GM19463 (cell line): ENCODE measurements around the gene SULT4A1.

Experiments
- ATAC-seq: cut with Tn5 transposase; IDR thresholded peaks from one replicate; pipeline ENCODE4 v1.9.1; 2021; ENCODE audit warnings: mild to moderate bottlenecking, moderate library complexity; ENCODE audit not compliant: unreplicated experiment

Gene SULT4A1

DNA sequence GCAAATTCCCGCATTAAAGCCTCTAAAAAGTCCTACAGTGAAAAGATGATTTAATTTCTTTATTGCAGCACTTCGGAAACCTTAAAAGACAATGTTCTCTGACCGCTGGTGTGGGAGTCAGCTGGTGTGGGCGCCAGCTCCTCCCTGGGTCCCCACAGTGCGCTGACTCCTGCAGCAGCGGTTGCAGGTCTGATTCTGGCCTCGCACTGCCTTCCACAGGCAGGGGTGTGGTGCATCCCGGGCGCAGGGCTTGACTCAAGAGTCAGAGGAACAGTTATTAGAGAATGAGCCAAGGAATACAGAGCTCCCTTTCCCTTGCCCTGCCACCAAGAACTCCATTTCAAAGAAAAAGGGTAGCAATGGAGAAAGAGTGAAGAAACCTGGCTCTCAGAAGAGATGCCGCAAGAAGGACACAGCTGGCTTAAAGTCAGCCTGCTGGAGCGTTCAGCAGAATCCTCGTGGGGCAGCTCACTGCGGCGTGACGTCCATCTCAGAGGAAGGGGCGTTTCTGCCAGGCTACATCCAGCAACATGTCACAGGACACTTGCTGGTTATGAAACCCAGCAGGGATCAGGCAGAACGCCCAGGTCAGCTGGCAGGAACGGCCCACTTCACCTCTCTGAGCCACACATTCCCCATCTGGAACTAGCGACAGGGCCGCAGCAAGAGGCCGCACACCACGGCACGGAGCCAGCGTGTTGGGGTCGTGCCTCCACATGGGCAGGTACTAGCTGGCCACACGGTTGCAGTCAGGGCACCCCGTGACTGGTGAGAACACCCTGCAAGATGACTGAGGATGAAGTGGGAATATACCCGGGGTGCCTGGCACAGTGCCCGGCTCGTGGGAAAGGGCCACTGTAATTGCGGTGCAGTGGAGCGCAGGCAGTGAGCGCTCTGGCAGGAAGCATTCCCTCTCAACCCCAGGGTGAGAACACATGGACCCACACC is 32.1 kb downstream of the SULT4A1 start:
- ATAC-seq, result no peak

DNA sequence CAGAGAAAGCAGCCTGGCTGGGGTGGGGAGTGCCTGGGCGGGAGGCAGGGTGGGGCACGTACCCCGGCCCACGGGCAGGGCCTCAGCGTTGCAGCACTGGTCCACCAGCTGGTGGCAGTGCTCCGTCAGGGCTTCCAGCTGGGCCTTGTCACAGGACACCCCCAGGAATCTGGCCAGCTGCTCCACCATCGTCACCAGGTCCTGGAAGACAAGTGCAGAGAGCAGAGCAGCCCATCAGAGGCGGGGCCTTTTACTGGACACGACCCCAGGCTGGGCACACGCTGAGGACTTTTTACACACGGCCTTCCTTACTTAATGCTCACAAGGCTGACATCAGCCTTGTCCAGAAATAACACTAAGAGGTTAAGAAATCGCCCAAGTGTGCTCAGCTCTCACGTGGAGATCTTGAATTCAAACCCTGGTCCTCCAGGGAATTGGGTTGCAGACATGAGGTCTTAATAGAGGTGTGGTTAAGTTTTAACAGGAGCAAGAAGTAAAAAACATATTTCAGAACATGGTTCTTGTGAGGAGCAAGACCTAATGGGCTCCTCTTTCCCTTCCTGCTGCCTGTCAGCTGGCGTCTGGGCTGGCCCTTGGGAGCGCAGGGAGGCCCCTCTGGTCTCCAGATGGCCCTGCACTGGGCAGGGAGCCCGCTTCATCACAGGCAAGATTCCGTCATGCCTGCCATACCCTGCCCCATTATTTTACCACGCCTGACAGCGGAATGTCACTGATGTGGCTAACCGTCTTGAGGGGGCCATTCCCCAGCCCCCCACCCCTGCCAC is 33.1 kb downstream of the SULT4A1 start:
- ATAC-seq, result no peak

DNA sequence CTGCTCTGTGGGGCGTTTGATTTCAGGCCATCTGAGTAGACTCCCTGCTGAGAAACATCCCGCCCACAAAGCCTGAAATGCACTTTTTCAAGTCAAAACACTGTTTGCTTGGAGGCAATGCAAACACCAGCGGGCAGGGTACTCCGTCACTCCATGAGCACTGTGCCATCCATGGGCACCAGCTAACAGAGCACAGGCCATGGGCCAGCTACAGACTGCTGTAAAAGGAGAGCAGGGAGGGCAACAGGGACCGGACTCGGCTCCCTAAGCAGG is 33.7 kb downstream of the SULT4A1 start:
- no peak for ATAC-seq

DNA sequence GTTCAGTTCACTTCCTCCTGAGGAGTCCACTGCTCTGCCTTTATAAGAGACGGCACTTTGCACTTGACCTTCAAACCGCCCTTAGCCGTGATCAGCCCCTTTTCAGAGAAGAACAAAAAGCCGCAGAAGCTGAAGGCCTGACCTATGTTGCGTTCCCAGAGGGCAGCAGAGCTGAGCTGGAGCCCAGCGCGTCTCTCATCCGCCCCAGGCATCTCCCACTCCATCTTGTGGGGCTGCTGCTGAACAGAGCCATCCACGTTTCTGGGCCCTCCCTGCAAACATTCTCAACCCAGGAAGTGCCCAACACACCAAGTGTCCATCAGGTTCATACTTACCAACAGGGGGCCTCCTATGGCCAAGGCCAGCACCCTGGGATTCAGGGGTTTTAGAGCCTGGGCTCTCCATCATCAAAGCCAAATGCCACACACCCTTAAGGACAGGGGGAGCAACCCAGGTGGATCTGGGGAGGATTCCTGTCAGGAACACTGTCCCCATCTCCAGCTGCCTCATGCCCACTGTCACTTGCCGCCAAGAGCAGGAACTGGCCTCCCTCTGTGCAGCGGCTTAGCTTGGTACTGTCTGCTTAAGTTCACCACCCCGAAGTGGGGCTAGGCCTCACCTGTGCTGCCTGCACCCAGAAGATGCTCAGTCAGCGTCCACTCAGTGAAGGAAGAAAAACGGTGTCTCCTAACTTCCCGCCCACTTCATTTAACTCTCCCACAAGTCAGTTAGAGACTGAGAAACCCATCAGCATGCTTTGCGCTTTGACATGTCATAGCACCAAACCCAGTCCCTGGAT is 34.2 kb downstream of the SULT4A1 start:
- ATAC-seq, result no peak

DNA sequence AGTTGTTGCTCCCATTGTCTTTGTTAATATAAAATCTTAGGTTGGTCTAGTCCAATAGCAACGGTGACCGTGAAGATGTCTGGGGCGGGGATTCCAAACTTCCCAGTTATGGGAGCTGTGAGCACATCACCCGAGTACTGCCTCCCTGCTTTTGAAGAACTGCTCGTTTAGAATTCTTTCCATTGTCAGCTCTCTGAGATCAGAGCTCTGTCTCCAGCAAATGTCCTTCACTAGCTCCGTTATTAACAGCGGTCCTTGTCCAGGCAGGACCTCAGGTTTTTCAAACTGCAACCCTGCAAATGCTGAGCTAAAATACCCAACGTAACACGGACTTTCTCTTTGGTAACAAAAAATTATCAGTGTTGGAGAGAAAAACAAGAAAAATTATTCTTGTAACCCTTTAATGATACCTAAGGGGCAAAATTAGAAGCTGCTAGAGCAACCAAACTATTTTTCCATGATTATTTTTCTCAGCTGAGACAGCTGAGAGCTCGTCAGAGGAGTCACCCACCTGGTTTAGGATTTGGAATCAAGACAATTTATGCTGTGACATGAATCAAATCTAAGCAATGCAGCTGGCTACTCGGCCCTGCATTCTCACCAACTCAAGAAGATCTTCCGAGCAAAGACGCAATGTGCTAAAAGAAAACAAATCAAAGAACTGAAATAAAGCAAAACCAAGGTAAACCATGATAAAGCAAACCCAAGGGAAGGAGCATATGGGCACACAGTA is 35.1 kb downstream of the SULT4A1 start:
- ATAC-seq, result no peak

DNA sequence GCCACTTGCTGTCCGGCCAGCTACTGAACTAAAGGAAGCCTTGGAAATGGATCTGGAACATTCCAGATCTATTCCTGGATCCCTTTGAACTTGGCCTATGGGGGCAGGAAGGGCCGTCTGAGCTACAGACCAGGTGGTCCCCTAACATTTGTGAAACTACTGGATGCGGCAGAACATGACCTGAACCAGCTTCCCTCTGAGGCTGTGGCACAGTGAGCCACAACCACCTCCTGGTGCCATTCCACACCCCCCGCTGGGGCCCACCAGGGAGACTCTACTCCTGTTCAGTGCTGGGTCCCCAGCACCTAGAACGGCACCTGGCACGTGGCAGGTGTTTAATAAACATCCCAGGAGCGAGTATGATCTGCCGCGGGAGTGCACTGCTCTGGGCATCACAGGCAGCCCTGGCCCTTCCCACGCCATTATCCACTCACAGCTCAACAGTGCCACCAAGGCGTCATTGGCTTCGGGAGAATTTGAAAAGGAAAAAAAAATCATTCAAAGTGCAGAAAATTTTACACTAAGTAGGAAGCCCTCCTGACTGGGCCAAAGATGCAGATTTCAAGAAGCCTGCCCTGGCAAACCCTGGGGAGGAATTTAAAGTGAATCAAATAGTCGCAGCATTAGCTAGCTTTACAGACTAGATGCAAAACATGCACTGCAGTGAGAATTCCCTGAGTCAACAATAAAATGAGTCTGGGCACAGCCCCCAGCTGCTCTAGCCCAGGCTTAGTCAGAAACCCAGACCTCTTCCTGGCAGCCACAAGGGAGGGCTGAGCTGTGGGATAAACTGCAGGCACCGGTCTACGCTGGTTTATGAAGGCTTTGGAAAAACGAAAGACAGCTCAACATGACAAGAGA is 35.9 kb downstream of the SULT4A1 start:
- no peak for ATAC-seq

DNA sequence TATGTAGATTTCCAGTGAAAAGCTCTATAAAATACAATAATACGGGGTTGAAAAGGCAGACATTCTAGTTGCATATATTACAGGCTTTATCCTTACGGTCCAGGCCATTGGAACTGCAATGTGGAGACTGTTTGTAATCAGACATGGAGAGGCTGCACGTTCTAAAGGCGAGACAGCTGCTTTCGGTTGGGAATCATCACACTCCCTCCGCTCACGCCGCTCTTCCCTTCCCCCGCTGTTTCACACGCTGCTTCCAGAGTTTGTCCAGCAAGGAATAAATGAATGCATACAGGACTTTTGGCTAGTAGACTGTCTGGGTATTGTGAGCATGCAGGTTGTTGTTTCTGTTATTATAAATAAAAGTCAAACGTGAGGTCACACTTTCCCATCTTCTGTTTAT is 36.7 kb downstream of the SULT4A1 start:
- no peak for ATAC-seq

DNA sequence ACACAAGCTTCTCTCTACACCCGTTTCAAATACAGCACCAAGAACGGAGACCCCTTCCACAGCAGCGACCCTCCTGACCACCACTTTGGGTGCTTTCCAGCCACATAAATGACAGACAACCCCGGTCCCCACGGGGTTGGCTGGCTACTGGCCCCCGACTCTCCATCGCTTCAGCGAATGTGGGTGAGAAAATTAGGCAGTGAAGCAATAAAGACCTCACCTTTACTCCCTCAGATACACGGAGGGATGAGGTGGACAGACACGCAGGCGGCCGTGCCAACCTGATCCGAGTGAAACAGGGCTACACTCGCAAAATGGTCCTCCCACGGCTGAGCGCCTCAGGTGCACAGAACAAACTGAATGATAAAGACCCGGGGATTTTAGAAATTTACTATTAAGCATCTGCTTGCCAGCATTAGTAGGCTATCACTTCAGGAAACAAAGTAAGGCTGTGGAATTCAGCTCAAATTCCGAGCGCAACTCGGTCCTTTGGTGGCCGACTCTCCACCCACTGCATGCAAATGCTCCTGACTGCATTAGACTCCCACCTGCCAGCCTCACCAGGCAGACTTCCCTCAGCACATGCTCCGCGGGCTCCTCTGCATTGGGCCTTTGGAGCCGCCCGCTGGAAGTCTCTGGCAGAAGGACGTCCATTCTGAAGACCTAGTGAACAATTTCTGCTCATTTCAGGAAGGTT is 37.4 kb downstream of the SULT4A1 start:
- no peak for ATAC-seq

DNA sequence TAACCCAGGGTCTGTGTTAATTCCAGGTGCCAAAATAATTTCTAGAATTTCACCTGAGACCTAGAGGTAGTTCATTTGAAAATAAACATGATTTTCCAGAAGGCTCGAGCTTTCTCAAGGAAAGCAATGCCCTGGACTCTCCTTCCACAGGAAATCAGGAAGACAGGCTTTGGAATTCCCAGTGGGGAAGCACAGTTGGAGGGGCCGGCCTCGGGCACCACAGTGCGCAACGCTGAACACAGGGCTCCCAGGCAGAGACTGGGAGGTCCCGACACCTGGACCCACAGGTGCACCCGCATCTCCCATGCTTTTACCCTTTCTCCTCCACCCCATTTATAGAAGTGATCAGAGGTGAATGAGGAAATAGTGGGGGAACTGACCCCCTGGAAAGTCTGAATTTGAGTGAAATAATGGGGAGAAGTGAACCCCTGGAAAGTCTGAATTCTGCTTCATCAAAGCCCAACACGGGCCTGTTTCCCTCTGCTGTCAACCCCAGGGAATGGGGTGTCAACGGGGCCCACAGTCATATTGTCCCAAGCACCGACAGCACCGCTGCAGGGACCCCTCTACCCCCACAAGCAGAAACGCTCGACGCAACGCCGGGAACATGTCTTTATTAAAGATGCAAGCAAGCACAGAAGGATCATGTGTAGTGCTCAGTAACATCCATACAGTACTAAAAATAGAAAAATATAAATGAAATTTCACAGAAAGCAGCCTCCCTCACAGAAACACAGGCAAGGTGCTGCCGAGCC is 38.2 kb downstream of the SULT4A1 start:
- no peak for ATAC-seq

DNA sequence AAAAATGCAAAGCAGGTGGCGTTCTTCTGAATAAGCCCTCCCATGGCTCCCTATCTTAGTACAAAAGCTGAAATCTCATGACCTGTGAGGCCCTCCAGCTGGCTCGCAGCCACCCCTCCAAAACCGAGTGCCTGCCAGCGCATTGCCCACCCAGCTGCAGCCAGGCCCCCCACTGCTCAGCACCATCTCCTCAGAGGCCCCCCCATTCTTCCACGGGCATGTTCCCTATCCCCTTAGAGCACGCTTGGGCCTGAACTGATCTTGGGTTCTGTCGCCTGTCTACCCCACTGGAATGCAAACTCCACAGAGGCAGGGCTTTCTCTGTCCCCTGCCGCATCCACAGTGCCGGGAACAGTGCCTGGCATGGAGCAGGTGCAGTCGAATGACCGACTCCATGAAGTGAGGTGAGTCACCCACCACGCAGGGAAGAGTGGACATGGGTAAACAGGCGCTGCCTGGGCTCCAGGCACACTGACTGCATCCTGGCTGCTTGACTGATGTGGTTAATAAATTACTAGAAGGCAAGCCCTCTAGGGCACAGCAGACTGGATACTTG is 38.9 kb downstream of the SULT4A1 start:
- no peak for ATAC-seq

DNA sequence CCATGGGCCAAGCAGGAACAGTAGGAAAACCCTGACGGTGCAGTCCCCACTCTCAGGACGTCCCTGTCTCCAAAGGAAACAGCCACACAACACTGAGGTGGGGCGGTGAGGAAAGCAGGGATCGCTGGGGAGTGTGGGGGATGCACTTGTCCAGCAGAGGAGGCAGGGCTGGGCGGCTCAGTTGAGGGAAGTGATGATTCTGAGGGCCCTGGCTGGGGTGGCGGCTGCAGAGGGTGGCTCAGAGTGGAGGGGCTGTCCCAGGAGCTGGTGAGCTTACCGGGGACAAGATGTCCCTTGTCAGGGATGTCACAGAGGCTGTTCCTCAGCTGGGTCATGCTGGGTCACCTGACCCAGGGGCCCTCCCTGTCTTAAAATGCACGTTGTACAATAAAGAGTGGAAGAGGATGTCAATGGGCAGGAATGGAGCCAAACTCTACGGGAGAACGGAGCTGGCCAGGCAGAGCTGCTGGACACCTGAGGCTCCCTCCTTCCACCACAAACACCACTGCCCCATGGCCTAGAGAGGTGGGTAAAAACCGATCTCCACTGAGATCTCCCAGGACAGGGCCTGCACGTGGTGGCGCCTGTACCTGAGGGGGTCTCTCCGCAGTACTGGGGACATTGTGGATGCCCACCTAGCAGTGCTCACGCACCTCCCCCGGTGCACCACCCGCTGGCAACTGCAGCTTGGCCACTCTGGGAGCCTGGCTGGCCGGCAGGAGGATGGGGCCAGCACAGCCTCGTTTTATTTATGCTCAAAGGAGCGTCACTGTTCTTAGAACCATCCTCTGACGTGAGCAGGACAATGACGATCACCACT is 40.5 kb downstream of the SULT4A1 start:
- ATAC-seq, result no peak

DNA sequence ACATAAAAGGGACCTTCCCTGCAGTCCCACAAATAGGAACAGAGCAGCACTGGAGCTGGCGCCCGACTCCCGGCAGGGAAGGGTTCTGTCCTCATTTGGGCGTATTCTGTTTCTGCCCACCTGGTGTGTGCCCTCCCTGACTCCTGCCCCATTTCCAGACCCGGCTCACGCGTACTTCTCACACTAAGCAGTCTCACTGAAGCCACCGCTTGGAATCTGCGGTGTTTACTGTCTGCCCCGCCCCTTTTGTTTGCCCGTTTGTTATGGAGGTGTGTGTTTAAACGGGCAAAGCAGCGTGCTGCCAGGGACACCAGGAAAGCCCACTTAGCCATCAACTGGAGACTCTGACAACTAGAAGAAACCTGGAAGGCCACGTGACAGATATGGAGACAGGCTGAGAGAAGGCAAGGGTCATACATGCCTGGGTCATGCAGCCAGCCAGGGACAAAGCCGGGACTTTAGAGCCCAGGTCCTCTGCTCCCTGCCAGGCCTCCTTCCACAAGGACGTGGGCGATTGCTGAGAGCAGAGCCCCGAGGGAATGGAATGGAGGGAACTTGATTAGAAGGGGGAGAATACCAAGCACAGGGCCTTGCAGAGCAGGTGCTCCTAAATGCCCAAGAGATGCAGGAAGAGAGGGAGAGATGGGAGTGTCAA is 41.5 kb downstream of the SULT4A1 start:
- ATAC-seq, result no peak

DNA sequence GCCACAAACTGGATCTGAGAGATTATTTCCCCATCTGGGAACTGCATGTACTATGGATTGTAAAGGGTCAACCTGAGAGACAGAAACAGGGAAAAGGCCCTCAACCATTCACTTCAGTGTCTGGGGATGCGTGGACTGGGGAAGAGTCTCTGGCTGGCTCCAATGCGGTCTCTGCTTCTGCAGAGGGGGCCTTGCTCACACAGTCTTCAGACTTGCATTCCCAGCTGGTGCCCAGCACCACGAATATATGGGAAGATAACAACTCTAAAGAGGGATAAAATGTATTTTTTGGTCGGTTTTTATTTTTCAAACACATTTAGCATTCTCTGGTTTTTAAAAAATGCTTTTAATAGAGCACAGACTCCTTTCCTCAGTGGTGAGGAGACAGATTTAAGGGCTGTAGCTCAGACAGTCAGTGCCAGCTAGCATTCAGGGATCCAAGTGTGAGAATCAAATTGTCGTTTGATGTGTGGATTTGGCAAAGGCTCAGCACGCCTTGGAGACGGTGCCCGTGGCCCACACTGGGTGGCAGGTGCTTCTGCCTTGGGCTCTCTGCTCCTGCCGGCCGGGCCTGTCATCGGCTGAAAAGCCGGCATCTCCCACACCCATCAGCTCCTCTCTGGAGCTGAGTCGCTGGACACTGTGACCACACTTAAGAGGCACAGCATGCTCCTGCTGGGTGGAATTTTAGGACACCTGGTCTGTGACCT is 42.2 kb downstream of the SULT4A1 start:
- no peak for ATAC-seq

DNA sequence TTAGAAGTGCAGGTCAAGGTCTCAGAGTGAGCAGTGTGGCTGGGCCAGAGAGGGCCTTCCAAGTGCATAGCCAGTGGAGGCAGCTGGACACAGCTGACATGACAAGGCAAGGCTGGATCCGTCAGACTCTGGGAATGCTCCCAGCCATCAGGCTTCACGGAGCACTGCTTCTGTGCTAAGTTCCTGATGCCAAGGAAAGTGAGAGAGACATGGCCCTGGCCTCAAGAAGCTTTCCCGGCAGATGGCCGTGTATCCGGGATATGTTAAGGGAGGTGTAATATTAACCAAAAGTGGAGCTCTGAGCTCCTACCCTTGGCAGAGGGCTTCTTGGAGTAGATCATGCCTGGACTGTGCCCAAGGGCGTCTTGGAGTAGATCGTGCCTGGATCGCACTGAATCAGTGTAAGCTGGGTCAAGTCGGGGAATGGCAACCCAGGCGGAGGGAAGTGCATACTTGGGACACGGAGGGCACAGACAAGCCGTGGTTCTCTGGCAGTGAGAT is 42.8 kb downstream of the SULT4A1 start:
- no peak for ATAC-seq

DNA sequence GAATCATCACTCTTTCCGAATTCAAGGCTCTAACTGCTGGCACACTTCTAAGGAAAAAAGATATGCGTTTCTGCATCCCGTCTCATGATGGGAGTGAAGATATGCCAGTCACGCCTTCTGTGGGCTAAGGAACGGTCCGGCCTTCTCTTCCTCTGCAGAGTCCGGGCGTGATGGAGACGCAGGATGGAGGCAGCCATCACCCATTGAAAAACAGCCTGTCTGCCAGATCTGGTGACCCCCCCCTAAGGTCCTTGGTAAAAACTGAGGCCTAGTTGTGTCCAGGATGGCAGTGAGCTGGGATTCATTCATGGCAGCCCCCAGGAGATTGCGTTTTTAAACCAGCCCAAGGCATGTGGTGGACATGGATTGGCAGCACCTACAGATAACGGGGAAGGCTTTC is 43.3 kb downstream of the SULT4A1 start:
- ATAC-seq, result no peak

DNA sequence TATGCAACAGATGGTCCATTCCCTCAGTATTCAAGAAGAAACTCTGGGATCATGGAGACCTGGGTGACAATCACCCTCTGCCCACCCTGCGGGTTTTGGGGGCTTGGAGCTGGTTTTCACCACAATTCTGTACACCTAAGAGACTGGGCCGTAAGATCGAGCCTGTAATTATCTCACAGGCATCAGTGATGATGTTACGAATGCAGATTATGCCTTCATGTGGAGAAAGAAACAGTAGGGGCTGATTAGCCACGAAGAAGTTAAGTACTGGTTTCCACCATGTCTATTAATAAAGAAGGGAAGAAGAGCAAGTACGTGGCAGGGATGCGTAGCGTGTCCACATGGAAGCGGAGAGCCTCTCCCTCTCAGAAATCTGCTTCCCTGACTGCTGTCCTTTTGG is 44.9 kb downstream of the SULT4A1 start:
- no peak for ATAC-seq
